NCI-H2196 treated with DMSO at 0.1 percent for 48 hours (cell line): ENCODE measurements around the gene ZFAND2B.
"Not testable (repeated sequence)": the region's sequence is repeated elsewhere in the genome, so short reads cannot be mapped to it uniquely, and the experiment has no call there.

Experiments
- DNase-seq: peaks from one replicate; lab custom pipeline; 2025; ENCODE audit not compliant: unreplicated experiment; lab: John Stamatoyannopoulos, UW

Gene ZFAND2B

GRCh38 chr2:219250049-219250781 is 43.6 kb downstream of the ZFAND2B start:
- DNase-seq: no peak

- DNase-seq: no peak
Measured at GRCh38 chr2:219251656-219252055, 45.1 kb downstream of the ZFAND2B start.

- DNase-seq: no peak
Measured at GRCh38 chr2:219252084-219252483, 45.5 kb downstream of the ZFAND2B start.

- DNase-seq: no peak
Measured at GRCh38 chr2:219252570-219252899, 46.0 kb downstream of the ZFAND2B start.

- peak; percentile 11 for DNase-seq
Measured at GRCh38 chr2:219252900-219253752, 46.5 kb downstream of the ZFAND2B start, which contains the start of gene TUBA4B. TSS of gene TUBA4B (plus strand) at chr2:219253243. CDS start at chr2:219253408, 165 bp downstream.

GRCh38 chr2:219253753-219254589 is 47.4 kb downstream of the ZFAND2B start, which contains the start of gene TUBA4A:
TSS of gene TUBA4A (minus strand) at chr2:219253918. CDS start at chr2:219253858, 60 bp downstream.
- peak; percentile 51 for DNase-seq

- DNase-seq: no peak
Measured at GRCh38 chr2:219254590-219255201, 48.1 kb downstream of the ZFAND2B start.

GRCh38 chr2:219258942-219259341 is 52.4 kb downstream of the ZFAND2B start:
- not testable (repeated sequence) for DNase-seq
